Stimulated activated CD4-positive, alpha-beta T cell treated with anti-CD3 and anti-CD28 coated beads, Interleukin-4, amount 100 ng/mL, for 4 hours (primary cell): Measurements from ENCODE around the gene CENATAC.
"Not testable (repeated sequence)": the region's sequence is repeated elsewhere in the genome, so short reads cannot be mapped to it uniquely, and the experiment has no call there.

ENCODE experiments used
- DNase-seq, 2 experiments: peaks; one replicate each; pipeline ENCODE4 v3.0.0-alpha.2; 2020

CENATAC gene

DNA sequence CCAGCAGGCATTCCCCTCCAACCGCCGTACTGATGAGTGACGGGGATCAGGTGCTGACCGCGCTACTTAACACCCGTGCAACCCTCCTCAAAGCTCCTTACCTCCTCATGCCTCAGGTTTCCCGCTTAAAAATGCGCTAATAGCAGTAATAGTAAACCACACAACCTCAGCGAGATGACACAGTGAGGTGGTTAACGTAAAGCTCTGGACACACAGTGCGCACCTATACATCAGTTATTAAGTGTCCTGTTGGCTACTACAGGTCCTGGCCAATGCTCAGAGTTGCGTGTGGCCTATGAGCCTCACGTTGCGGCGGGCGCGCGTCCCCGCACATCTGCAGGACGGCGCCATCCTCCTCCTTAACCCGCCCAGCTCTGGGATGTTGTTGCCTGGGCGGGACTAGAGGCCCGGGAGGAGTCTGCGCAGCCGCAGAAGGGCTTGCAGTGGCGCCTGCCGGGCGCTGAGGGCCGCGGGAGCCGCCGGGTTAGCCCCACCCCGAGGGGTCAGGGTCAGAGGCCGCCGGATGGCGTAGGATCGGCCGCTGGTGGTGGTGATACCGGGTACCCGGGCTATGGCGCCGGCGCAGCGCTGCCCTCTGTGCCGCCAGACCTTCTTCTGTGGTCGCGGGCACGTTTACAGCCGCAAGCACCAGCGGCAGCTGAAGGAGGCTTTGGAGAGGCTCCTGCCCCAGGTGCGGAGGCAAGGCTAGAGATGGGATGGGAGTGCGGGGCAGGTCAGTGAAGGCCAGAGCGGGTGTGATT, at the start of gene CENATAC:
Gene CENATAC, plus strand, starts transcription at position 512 of the 761 bp plus-strand sequence. Its CDS starts 60 bp downstream, at position 572.
- peak; percentile 94 for DNase-seq

- DNase-seq = no peak
Measured at GRCh38 chr11:118953265-118953664, 44.7 kb upstream of the CENATAC start.

GRCh38 chr11:118953976-118954375, 44.0 kb upstream of the CENATAC start:
- DNase-seq = not testable (repeated sequence)

GRCh38 chr11:118956094-118956846, 41.7 kb upstream of the CENATAC start, which contains the start of gene UPK2:
Gene UPK2 (plus strand): TSS chr11:118956298. CDS start chr11:118956351, 53 bp downstream.
- DNase-seq = peak; percentile 79 to 89

- DNase-seq = no peak
Measured at GRCh38 chr11:118956847-118957469, 41.0 kb upstream of the CENATAC start.

- no peak for DNase-seq
Measured at GRCh38 chr11:118957549-118957948, 40.4 kb upstream of the CENATAC start.

- DNase-seq = no peak
Measured at GRCh38 chr11:118957968-118958367, 40.0 kb upstream of the CENATAC start.

GRCh38 chr11:118958577-118958976, 39.4 kb upstream of the CENATAC start:
- DNase-seq = no peak

DNA sequence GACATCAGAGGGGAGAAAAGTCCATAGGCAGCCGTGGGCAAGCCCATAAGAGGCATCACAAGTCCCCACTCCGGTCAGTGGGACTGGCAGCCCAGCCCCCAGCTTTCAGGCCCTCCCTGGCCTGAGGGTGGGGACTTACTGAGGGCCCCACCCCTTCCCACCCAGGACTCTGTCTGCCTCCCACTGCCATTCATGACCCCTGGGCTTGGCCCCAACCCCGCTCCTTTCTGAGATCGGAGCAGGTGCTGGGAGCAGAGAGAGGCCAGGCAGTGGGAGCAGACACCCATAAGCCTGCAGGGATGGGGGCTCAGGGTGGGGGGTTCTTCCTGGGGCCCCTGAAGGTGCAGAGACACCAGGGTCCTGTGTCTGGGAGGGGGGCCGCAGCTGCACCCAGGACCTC, 36.7 kb upstream of the CENATAC start:
- no peak for DNase-seq

DNA sequence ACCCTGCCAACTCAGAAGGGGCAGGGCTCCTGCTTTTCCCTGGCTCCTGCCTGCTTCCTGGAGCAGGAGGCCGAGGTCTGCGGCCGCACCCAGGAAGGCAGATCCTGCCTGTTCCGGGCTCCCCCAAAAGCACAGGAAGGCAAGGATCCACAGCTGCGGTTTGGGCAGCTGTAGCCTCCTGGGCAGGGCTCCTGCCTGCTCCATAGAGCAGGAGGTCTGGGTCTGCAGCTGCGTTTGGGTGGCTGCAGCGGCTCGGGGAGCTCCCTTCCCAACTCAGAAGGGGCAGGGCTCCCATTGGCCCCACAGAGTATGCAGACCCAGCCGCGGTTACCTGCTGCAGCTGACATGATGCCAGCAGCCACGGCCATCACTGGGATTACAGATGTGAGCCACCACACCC, 36.3 kb upstream of the CENATAC start:
- no peak for DNase-seq

- not testable (repeated sequence) for DNase-seq
Measured at GRCh38 chr11:118969508-118969907, 28.4 kb upstream of the CENATAC start.

DNA sequence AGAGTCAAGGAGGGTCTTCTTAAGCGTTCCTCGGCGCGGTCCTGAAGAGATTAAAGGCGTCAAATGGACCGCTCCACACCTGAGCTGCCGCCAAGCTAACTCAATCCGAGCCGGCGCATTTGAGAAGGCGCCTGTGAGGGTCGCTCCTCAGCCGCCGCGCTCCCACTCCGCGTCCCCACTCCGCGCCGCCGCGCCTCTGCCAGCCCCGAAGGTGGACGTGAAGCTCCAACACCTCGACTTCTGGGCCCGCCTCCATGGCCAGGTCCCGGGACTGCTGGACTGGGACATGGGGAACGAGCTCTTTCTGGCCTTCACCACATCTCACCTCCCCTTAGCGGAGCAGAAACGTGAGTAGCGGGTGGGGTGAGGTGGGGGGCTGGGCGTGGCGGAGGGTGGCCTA, 26.3 kb upstream of the CENATAC start, which contains the start of gene FOXR1:
Gene FOXR1, plus strand, starts transcription at position 116 of the 400 bp plus-strand sequence. Its CDS starts 171 bp downstream, at position 287.
- no peak for DNase-seq

DNA sequence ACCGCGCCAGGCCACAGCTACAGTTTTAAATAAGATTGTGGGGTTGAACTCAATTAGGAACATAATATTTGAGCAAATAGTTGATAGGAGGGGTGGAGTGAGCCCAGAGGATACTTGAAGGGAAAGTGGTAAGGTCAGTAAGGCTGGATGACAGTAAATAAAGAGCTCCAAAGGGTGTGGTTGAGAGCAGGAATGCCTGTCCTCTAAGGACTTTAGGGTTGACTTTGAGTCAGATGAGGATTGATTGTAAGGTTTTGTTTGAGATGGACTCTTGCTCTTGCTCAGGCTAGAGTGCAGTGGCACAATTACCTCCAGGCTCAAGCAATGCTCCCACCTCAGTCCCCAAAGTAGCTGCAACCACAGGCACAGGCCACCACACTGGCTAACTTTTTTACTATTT, 24.0 kb upstream of the CENATAC start:
- no peak for DNase-seq

GRCh38 chr11:118975771-118976709, 21.9 kb upstream of the CENATAC start:
- DNase-seq = no peak

DNA sequence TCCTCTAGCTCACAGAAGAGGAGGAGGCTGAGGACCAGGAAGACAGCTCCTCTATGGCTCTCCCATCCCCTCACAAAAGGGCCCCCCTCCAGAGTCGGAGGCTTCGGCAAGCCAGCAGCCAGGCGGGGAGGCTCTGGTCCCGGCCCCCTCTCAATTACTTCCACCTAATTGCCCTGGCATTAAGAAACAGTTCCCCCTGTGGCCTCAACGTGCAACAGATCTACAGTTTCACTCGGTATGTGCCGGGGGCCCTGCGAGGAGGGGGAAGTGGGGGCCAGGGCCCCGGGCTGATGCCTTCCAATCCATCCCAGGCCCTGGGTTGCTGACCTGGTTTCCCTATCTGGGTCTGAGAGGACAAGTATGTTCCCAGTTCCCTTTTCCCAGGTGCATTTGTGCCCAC, 18.5 kb upstream of the CENATAC start:
- DNase-seq = no peak

- no peak for DNase-seq
Measured at GRCh38 chr11:118980191-118980881, 17.6 kb upstream of the CENATAC start.

DNA sequence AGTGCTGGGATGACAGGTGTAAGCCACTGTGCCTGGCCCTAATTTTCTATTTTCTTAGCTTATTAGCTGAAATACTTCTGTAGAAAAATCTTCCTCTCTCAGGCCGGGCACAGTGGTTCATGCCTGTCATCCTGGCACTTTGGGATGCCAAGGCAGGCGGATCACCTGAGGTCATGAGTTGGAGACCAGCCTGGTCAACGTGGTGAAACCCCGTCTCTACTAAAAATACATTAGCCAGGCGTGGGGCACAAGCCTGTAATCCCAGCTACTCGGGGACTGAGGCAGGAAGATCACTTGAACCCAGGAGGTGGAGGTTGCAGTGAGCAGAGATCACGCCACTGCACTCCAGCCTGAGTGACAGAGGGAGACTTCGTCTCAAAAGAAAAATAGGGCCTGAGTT, 13.6 kb upstream of the CENATAC start:
- DNase-seq = not testable (repeated sequence)

DNA sequence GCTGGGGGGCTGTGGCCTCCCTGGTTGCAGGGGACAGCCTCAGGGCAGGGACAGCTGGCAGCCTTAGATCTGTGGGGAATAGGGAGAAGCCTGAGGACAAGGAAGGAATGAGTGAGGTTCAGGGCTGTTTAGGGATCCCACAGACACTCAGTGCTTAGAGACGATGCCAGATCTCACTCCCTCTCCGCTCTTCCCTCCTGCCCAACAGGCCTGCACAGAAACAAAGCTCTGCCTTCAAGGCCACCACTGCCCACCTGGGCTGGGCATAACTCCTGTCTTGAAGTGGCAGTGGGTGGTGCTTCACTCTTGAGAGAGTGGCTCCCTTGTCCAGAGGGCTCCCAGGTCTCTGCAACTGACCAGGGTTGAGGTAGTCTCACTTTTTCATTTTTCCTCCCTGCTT, 13.1 kb upstream of the CENATAC start:
- DNase-seq = no peak

GRCh38 chr11:118988280-118988679, 9.7 kb upstream of the CENATAC start:
- no peak for DNase-seq

DNA sequence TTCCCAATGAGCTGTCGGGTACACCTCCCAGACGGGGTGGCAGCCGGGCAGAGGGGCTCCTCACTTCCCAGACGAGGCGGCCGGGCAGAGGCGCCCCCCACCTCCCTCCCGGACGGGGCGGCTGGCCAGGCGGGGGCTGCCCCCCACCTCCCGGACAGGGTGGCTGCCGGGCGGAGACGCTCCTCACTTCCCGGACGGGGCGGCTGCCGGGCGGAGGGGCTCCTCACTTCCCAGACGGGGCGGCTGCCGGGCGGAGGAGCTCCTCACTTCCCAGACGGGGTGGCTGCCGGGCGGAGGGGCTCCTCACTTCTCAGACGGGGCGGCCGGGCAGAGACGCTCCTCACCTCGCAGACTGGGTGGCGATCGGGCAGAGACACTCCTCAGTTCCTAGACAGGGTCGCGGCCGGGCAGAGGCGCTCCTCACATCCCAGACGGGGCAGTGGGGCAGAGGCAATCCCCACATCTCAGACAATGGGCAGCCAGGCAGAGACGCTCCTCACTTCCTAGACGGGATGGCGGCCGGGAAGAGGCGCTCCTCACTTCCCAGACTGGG, 6.4 kb upstream of the CENATAC start:
- DNase-seq = not testable (repeated sequence)

- peak in 1 of 2 experiments; percentile 15 for DNase-seq
Measured at GRCh38 chr11:118996926-118997626, 862 bp upstream of the CENATAC start.
